ENCODE measurements around the gene LCN1. TPM values are rescaled to one million over a fixed set of nuclear protein-coding genes. Genes with fewer than 3 reads are reported as not detected.

LCN1 gene
- total RNA-seq, 1 donor from 2014 or later: not detected

GRCh38 chr9:135574331-135574730, 53.1 kb downstream of the LCN1 start:
- DNase-seq: no peak

- no peak for DNase-seq
These were observed 53.7 kb downstream of the LCN1 start for GRCh38 chr9:135574943-135575342.

Other genes with a start within 250 kb of the LCN1 start
- gene PPP1R26, start 41.7 kb upstream of the LCN1 start, total RNA-seq: 38.5 TPM
- 9.7 TPM for gene MRPS2, start 20.8 kb upstream of the LCN1 start, total RNA-seq
- not detected for gene OBP2A, start 24.7 kb downstream of the LCN1 start, total RNA-seq
- gene PAEP, start 40.3 kb downstream of the LCN1 start, total RNA-seq: not detected
- not detected for gene GLT6D1, start 118.1 kb downstream of the LCN1 start, total RNA-seq
- gene LCN9, start 141.9 kb downstream of the LCN1 start, total RNA-seq: not detected
- gene SOHLH1, start 178.0 kb downstream of the LCN1 start, total RNA-seq: not detected
- 2.7 TPM for gene KCNT1, start 180.7 kb downstream of the LCN1 start, total RNA-seq